Esophagus muscularis mucosa (tissue), 4 donors: ENCODE data around the gene OR2B2. TPM values are rescaled to one million over a fixed set of nuclear protein-coding genes. Genes with fewer than 3 reads are reported as not detected.

Source experiments
- DNase-seq: peaks from one replicate; pipeline ENCODE4 v3.0.0-alpha.2; 2017; ENCODE audit errors: extremely low spot score
- H3K27ac ChIP-seq, 4 donors: fragments of 200-600 bp; sonication (generic); replicated peaks in 1 of 4; 1 replicate in 3 of 4; 2 replicates in 1 of 4; pipeline ENCODE4 v1.5.1; 2016 to 2019; ENCODE audit warnings: mild to moderate bottlenecking in 1 of 4
- H3K27me3 ChIP-seq, 4 donors: fragments of 200-600 bp; sonication (generic); one replicate each; pipeline versions ENCODE4 v1.5.1 to v1.6.0; 2016 to 2019
- H3K36me3 ChIP-seq, 4 donors: fragments of 200-600 bp; sonication (generic); one replicate each; pipeline ENCODE4 v1.5.1; 2016 to 2019
- H3K4me1 ChIP-seq, 4 donors: fragments of 200-600 bp; sonication (generic); one replicate each; pipeline ENCODE4 v1.5.1; 2016 to 2019
- H3K4me3 ChIP-seq, 4 donors: fragments of 200-600 bp; sonication (generic); 1 replicate in 2 of 4; 2 replicates in 2 of 4; pipeline ENCODE4 v1.5.1; 2016 to 2019; ENCODE audit warnings: mild to moderate bottlenecking in 4 of 4, moderate library complexity in 1 of 4
- H3K9me3 ChIP-seq, 4 donors: fragments of 200-600 bp; sonication (generic); 1 replicate in 3 of 4; 2 replicates in 1 of 4; pipeline ENCODE4 v1.5.1; 2016 to 2019
- CTCF ChIP-seq, 3 experiments: fragments of 200-600 bp in 2 of 3; fragments of 450-650 bp in 1 of 3; sonication (generic) in 2 of 3; IDR thresholded peaks; one replicate each; pipeline ENCODE4 v1.5.1; 2017 to 2019; ENCODE audit warnings: antibody characterized with exemption in 3 of 3, mild to moderate bottlenecking in 2 of 3, moderate library complexity in 1 of 3
- EP300 ChIP-seq: sonication (generic); formaldehyde crosslinking; IDR thresholded peaks from one replicate; pipeline ENCODE4 v1.6.1; 2017; ENCODE audit warnings: antibody characterized with exemption
- POLR2A ChIP-seq: fragments of 450-650 bp; IDR thresholded peaks from one replicate; pipeline ENCODE4 v1.6.1; 2017; ENCODE audit warnings: antibody characterized with exemption, moderate library complexity, mild to moderate bottlenecking, low read depth
- POLR2AphosphoS5 ChIP-seq, 2 donors: sonication (generic); formaldehyde crosslinking; IDR thresholded peaks; one replicate each; pipeline ENCODE4 v1.6.1; 2017; ENCODE audit warnings: antibody characterized with exemption in 2 of 2
- WGBS: methylation state at CpG from one replicate; pipeline ENCODE4 v1.1.5; 2018; 5-methylcytosine and 5-hydroxymethylcytosine counted together
- intact Hi-C: fragments of 100-400 bp; cut with DNase I; formaldehyde crosslinking; loops from one replicate; pipeline ENCODE4 v1.15.1; 2023
- total RNA-seq, 4 donors: library from RNA; depleted of rRNA; stranded (reverse); fragments of >200 nt; gene quantifications; one replicate each; pipeline versions ENCODE4 v1.1.0 to v1.2.1, GENCODE V29; 2016

OR2B2 gene
- total RNA-seq, 4 donors from 2014 or later = not detected

GRCh38 chr6:27867051-27867944, 44.9 kb downstream of the OR2B2 start:
- TF ChIP-seq POLR2AphosphoS5 (IDR thresholded peaks at IDR 0.05) = peak; percentile 41 to 72
- no peak for TF ChIP-seq EP300
- no peak for TF ChIP-seq POLR2A
- intact Hi-C loops = no loop called here
- Histone ChIP-seq H3K4me3 (peak overlapping the region; percentile 62 to 77 (median 68)), H3K27ac (peak overlapping the region in 1 of 4 donors; percentile 28), H3K27me3 (peaks cover 0 to 66% (median 44%) of the 10 kb centered on the region in 4 donors), H3K4me1 (peaks cover 39 to 46% (median 44%) of the 10 kb centered on the region in 4 donors), H3K36me3 (no peaks in the 10 kb centered on the region), H3K9me3 (no peaks in the 10 kb centered on the region)
- no peak for DNase-seq
- 4% methylated on average over 32 of the region's 45 CpGs for WGBS

GRCh38 chr6:27866357-27867050, 45.7 kb downstream of the OR2B2 start:
- Histone ChIP-seq H3K4me1 (peaks cover 36 to 39% (median 37%) of the 10 kb centered on the region in 4 donors), H3K9me3 (no peaks in the 10 kb centered on the region), H3K27ac (no peak overlapping the region), H3K36me3 (no peaks in the 10 kb centered on the region), H3K27me3 (peaks cover 0 to 58% (median 36%) of the 10 kb centered on the region in 4 donors), H3K4me3 (peak overlapping the region; percentile 62 to 77 (median 68))
- intact Hi-C loops = no loop called here
- 2% methylated on average over 26 of the region's 27 CpGs for WGBS
- TF ChIP-seq CTCF (IDR thresholded peaks at IDR 0.05) (no peak), POLR2AphosphoS5 (IDR thresholded peaks at IDR 0.05) (no peak), POLR2A (no peak)
- no peak for DNase-seq

GRCh38 chr6:27865850-27866356, 46.3 kb downstream of the OR2B2 start:
- under 1% methylated on average over 17 of the region's 17 CpGs for WGBS
- intact Hi-C loops = loop anchor here (2.0 kb wide), 1 partner anchor 27 kb away; a partner anchor contains a TSS
- Histone ChIP-seq H3K36me3 (no peaks in the 10 kb centered on the region), H3K9me3 (no peaks in the 10 kb centered on the region), H3K27me3 (peaks cover 0 to 52% (median 32%) of the 10 kb centered on the region in 4 donors), H3K4me1 (peaks cover 35 to 39% (median 37%) of the 10 kb centered on the region in 4 donors), H3K27ac (no peak overlapping the region), H3K4me3 (peak overlapping the region; percentile 62 to 77 (median 68))
- DNase-seq = no peak
- no peak for TF ChIP-seq POLR2A
- no peak for TF ChIP-seq CTCF (IDR thresholded peaks at IDR 0.05)
- no peak for TF ChIP-seq POLR2AphosphoS5 (IDR thresholded peaks at IDR 0.05)
- no peak for TF ChIP-seq EP300

GRCh38 chr6:27864906-27865849, 47.0 kb downstream of the OR2B2 start:
- no peaks in the 10 kb centered on the region for H3K36me3 ChIP-seq
- peak overlapping the region; percentile 43 to 70 (median 65) for H3K27ac ChIP-seq
- H3K4me3 ChIP-seq = peak overlapping the region; percentile 62 to 77 (median 68)
- TF ChIP-seq CTCF (IDR thresholded peaks at IDR 0.05) (no peak), POLR2A (no peak), POLR2AphosphoS5 (IDR thresholded peaks at IDR 0.05) (peak; percentile 54 to 84), EP300 (no peak)
- H3K4me1 ChIP-seq = peaks cover 35 to 39% (median 37%) of the 10 kb centered on the region in 4 donors
- peaks cover 0 to 45% (median 31%) of the 10 kb centered on the region in 4 donors for H3K27me3 ChIP-seq
- WGBS = 2% methylated on average over 28 of the region's 58 CpGs
- DNase-seq = no peak
- H3K9me3 ChIP-seq = no peaks in the 10 kb centered on the region
- intact Hi-C loops = loop anchor here (2.0 kb wide), 1 partner anchor 26 kb away; a partner anchor contains a TSS
